SJCRH30 (cell line): ENCODE results near the gene WDFY4. TPM values are rescaled to one million over a fixed set of nuclear protein-coding genes. Genes with fewer than 3 reads are reported as not detected.

Experiments used
- DNase-seq, 2 experiments: peaks; one replicate each; pipeline ENCODE4 v3.0.0-alpha.2; 2015 to 2020
- H3K27ac ChIP-seq: fragments of 250-450 bp; sonication (Bioruptor Pico); 2 replicates; pipeline ENCODE4 v1.5.1; 2020; ENCODE audit warnings: mild to moderate bottlenecking, moderate library complexity
- H3K27me3 ChIP-seq: fragments of 250-450 bp; sonication (Bioruptor Pico); 2 replicates; pipeline ENCODE4 v1.5.1; 2020; ENCODE audit warnings: mild to moderate bottlenecking, moderate library complexity
- H3K36me3 ChIP-seq: fragments of 250-450 bp; sonication (Bioruptor Pico); 2 replicates; pipeline ENCODE4 v1.5.1; 2020; ENCODE audit warnings: mild to moderate bottlenecking, moderate library complexity
- H3K4me1 ChIP-seq: fragments of 250-450 bp; sonication (Bioruptor Pico); 2 replicates; pipeline ENCODE4 v1.5.1; 2020; ENCODE audit warnings: mild to moderate bottlenecking, moderate library complexity
- H3K4me3 ChIP-seq: fragments of 250-450 bp; sonication (Bioruptor Pico); 2 replicates; pipeline ENCODE4 v1.5.1; 2020; ENCODE audit warnings: mild to moderate bottlenecking, moderate library complexity
- H3K9me3 ChIP-seq: fragments of 250-450 bp; sonication (Bioruptor Pico); replicated peaks from 2 replicates; pipeline ENCODE4 v1.5.1; 2020; ENCODE audit warnings: mild to moderate bottlenecking, moderate library complexity
- total RNA-seq: library from RNA; depleted of rRNA; stranded (reverse); fragments of >200 nt; shearing (Covaris generic); gene quantifications from 2 replicates; pipeline ENCODE4 v1.2.3, GENCODE V29; 2014

Gene WDFY4
- total RNA-seq, 1 experiment from 2014 or later, result not detected

GRCh38 chr10:48694371-48695030 lies 9.8 kb downstream of the WDFY4 start:
- H3K27ac ChIP-seq, result no peak overlapping the region
- DNase-seq, result peak; percentile 30 to 59

GRCh38 chr10:48695636-48696534 lies 11.2 kb downstream of the WDFY4 start:
- H3K27ac ChIP-seq, result no peak overlapping the region
- no peak overlapping the region for H3K4me3 ChIP-seq
- DNase-seq, result no peak
- no peaks in the 10 kb centered on the region for H3K27me3 ChIP-seq
- no peaks in the 10 kb centered on the region for H3K9me3 ChIP-seq
- H3K4me1 ChIP-seq, result no peaks in the 10 kb centered on the region
- H3K36me3 ChIP-seq, result no peaks in the 10 kb centered on the region

More at GRCh38 chr10:48694371-48695030, 9.8 kb downstream of the WDFY4 start:
- Histone ChIP-seq H3K9me3 (no peaks in the 10 kb centered on the region), H3K27me3 (no peaks in the 10 kb centered on the region), H3K36me3 (no peaks in the 10 kb centered on the region), H3K4me1 (no peaks in the 10 kb centered on the region), H3K4me3 (no peak overlapping the region)

GRCh38 chr10:48696535-48696873 lies 11.8 kb downstream of the WDFY4 start:
- Histone ChIP-seq H3K4me1 (no peaks in the 10 kb centered on the region), H3K36me3 (no peaks in the 10 kb centered on the region), H3K9me3 (no peaks in the 10 kb centered on the region), H3K27me3 (no peaks in the 10 kb centered on the region), H3K27ac (no peak overlapping the region), H3K4me3 (no peak overlapping the region)
- DNase-seq, result no peak

GRCh38 chr10:48697091-48697490 lies 12.4 kb downstream of the WDFY4 start:
- H3K27me3 ChIP-seq, result no peaks in the 10 kb centered on the region
- no peaks in the 10 kb centered on the region for H3K36me3 ChIP-seq
- DNase-seq, result no peak
- no peaks in the 10 kb centered on the region for H3K4me1 ChIP-seq
- no peak overlapping the region for H3K4me3 ChIP-seq
- no peak overlapping the region for H3K27ac ChIP-seq
- H3K9me3 ChIP-seq, result no peaks in the 10 kb centered on the region

GRCh38 chr10:48697821-48698764 lies 13.4 kb downstream of the WDFY4 start:
- no peaks in the 10 kb centered on the region for H3K4me1 ChIP-seq
- H3K9me3 ChIP-seq, result no peaks in the 10 kb centered on the region
- DNase-seq, result no peak
- no peaks in the 10 kb centered on the region for H3K27me3 ChIP-seq
- no peak overlapping the region for H3K27ac ChIP-seq
- no peaks in the 10 kb centered on the region for H3K36me3 ChIP-seq
- no peak overlapping the region for H3K4me3 ChIP-seq

GRCh38 chr10:48699011-48699627 lies 14.4 kb downstream of the WDFY4 start:
- Histone ChIP-seq H3K4me3 (no peak overlapping the region), H3K36me3 (no peaks in the 10 kb centered on the region), H3K4me1 (no peaks in the 10 kb centered on the region), H3K27ac (no peak overlapping the region), H3K9me3 (no peaks in the 10 kb centered on the region), H3K27me3 (no peaks in the 10 kb centered on the region)
- no peak for DNase-seq

- DNase-seq, result no peak
- H3K4me1 ChIP-seq, result no peaks in the 10 kb centered on the region
- no peak overlapping the region for H3K27ac ChIP-seq
- H3K27me3 ChIP-seq, result no peaks in the 10 kb centered on the region
- H3K9me3 ChIP-seq, result no peaks in the 10 kb centered on the region
- no peaks in the 10 kb centered on the region for H3K36me3 ChIP-seq
- no peak overlapping the region for H3K4me3 ChIP-seq
Observed at GRCh38 chr10:48700071-48700470, 15.4 kb downstream of the WDFY4 start.

- Histone ChIP-seq H3K4me3 (no peak overlapping the region), H3K9me3 (no peaks in the 10 kb centered on the region), H3K36me3 (no peaks in the 10 kb centered on the region), H3K4me1 (no peaks in the 10 kb centered on the region), H3K27me3 (no peaks in the 10 kb centered on the region), H3K27ac (no peak overlapping the region)
- DNase-seq, result no peak
Observed at GRCh38 chr10:48700493-48700892, 15.8 kb downstream of the WDFY4 start.

GRCh38 chr10:48701139-48701901 lies 16.6 kb downstream of the WDFY4 start:
- no peaks in the 10 kb centered on the region for H3K36me3 ChIP-seq
- H3K9me3 ChIP-seq, result no peaks in the 10 kb centered on the region
- H3K4me1 ChIP-seq, result no peaks in the 10 kb centered on the region
- no peak overlapping the region for H3K4me3 ChIP-seq
- no peaks in the 10 kb centered on the region for H3K27me3 ChIP-seq
- H3K27ac ChIP-seq, result no peak overlapping the region
- DNase-seq, result no peak

- Histone ChIP-seq H3K27ac (no peak overlapping the region), H3K36me3 (no peaks in the 10 kb centered on the region), H3K9me3 (no peaks in the 10 kb centered on the region), H3K4me3 (no peak overlapping the region), H3K4me1 (no peaks in the 10 kb centered on the region), H3K27me3 (no peaks in the 10 kb centered on the region)
- no peak for DNase-seq
Observed at GRCh38 chr10:48701941-48702340, 17.3 kb downstream of the WDFY4 start.

- no peaks in the 10 kb centered on the region for H3K36me3 ChIP-seq
- no peaks in the 10 kb centered on the region for H3K9me3 ChIP-seq
- no peak overlapping the region for H3K4me3 ChIP-seq
- H3K4me1 ChIP-seq, result no peaks in the 10 kb centered on the region
- H3K27me3 ChIP-seq, result no peaks in the 10 kb centered on the region
- no peak for DNase-seq
- H3K27ac ChIP-seq, result no peak overlapping the region
Observed at GRCh38 chr10:48703531-48704122, 19.0 kb downstream of the WDFY4 start.

- Histone ChIP-seq H3K27me3 (no peaks in the 10 kb centered on the region), H3K27ac (no peak overlapping the region), H3K36me3 (no peaks in the 10 kb centered on the region), H3K4me3 (no peak overlapping the region), H3K9me3 (no peaks in the 10 kb centered on the region), H3K4me1 (no peaks in the 10 kb centered on the region)
- no peak for DNase-seq
Observed at GRCh38 chr10:48704156-48704555, 19.5 kb downstream of the WDFY4 start.

GRCh38 chr10:48705401-48705938 lies 20.8 kb downstream of the WDFY4 start:
- Histone ChIP-seq H3K9me3 (no peaks in the 10 kb centered on the region), H3K27me3 (no peaks in the 10 kb centered on the region)

More at GRCh38 chr10:48705401-48705938, 20.8 kb downstream of the WDFY4 start:
- H3K36me3 ChIP-seq, result no peaks in the 10 kb centered on the region
- DNase-seq, result no peak
- H3K4me1 ChIP-seq, result no peaks in the 10 kb centered on the region
- H3K27ac ChIP-seq, result no peak overlapping the region
- no peak overlapping the region for H3K4me3 ChIP-seq
